HepG2 (cell line): ENCODE data around the gene GRIN3B. TPM values are rescaled to one million over a fixed set of nuclear protein-coding genes. Genes with fewer than 3 reads are reported as not detected.

Experiments used
- ATF5 ChIP-seq: sonication (generic); formaldehyde crosslinking; IDR thresholded peaks from 2 replicates; pipeline ENCODE4 v1.4.0; 2020; ENCODE audit warnings: mild to moderate bottlenecking, low read depth, missing genetic modification reagents
- CBX2 ChIP-seq, 2 experiments: fragments of 200-600 bp in 1 of 2; sonication (generic); formaldehyde crosslinking in 1 of 2; IDR thresholded peaks; 2 replicates each; pipeline versions ENCODE4 v1.7.0 to v1.8.1; 2018 to 2022; ENCODE audit warnings: low read depth in 2 of 2, low read length in 1 of 2, mild to moderate bottlenecking in 1 of 2, missing genetic modification reagents in 1 of 2
- ESRRA ChIP-seq: sonication (generic); formaldehyde crosslinking; IDR thresholded peaks from 2 replicates; pipeline ENCODE4 v1.5.1; 2020; ENCODE audit warnings: mild to moderate bottlenecking, low read depth, missing genetic modification reagents
- ETS1 ChIP-seq: sonication (generic); formaldehyde crosslinking; IDR thresholded peaks from 2 replicates; pipeline ENCODE4 v1.4.0; 2020; ENCODE audit warnings: missing genetic modification reagents
- KDM3A ChIP-seq: IDR thresholded peaks from 2 replicates; pipeline ENCODE4 v1.6.1; 2018; ENCODE audit warnings: low read depth, missing compliant biosample characterization
- MATR3 ChIP-seq: sonication (generic); formaldehyde crosslinking; IDR thresholded peaks from 2 replicates; pipeline ENCODE4 v1.4.0; 2020; ENCODE audit warnings: missing genetic modification reagents
- MEF2D ChIP-seq: sonication (generic); formaldehyde crosslinking; IDR thresholded peaks from 2 replicates; pipeline ENCODE4 v1.5.1; 2020; ENCODE audit warnings: mild to moderate bottlenecking, missing genetic modification reagents
- MYNN ChIP-seq: sonication (generic); formaldehyde crosslinking; IDR thresholded peaks from 2 replicates; pipeline ENCODE4 v1.4.0; 2020; ENCODE audit warnings: mild to moderate bottlenecking, low read depth, missing genetic modification reagents
- PATZ1 ChIP-seq: sonication (generic); formaldehyde crosslinking; IDR thresholded peaks from 2 replicates; pipeline ENCODE4 v1.4.0; 2020; ENCODE audit warnings: missing genetic modification reagents
- RFX3 ChIP-seq: IDR thresholded peaks from 2 replicates; pipeline ENCODE4 v1.6.1; 2016; ENCODE audit warnings: missing biosample characterization, missing genetic modification reagents
- RFXANK ChIP-seq: IDR thresholded peaks from 2 replicates; pipeline ENCODE4 v1.6.1; 2016
- SSRP1 ChIP-seq: IDR thresholded peaks from 2 replicates; pipeline ENCODE4 v1.6.1; 2016; ENCODE audit warnings: control low read depth
- TOPORS ChIP-seq: sonication (generic); formaldehyde crosslinking; IDR thresholded peaks from 2 replicates; pipeline ENCODE4 v1.8.0; 2023; ENCODE audit warnings: mild to moderate bottlenecking, missing genetic modification reagents
- ZBTB37 ChIP-seq: sonication (generic); formaldehyde crosslinking; IDR thresholded peaks from 2 replicates; pipeline ENCODE4 v1.4.0; 2020; ENCODE audit warnings: mild to moderate bottlenecking, missing genetic modification reagents
- ZNF136 ChIP-seq: sonication (generic); formaldehyde crosslinking; IDR thresholded peaks from 2 replicates; pipeline ENCODE4 v1.8.1; 2022; ENCODE audit warnings: low read depth, mild to moderate bottlenecking, moderate library complexity, missing genetic modification reagents
- ZNF180 ChIP-seq: sonication (generic); formaldehyde crosslinking; IDR thresholded peaks from 2 replicates; pipeline ENCODE4 v1.4.0; 2020; ENCODE audit warnings: low read depth, missing genetic modification reagents, borderline replicate concordance
- ZNF709 ChIP-seq: sonication (generic); formaldehyde crosslinking; IDR thresholded peaks from 2 replicates; pipeline ENCODE4 v1.5.0; 2020; ENCODE audit warnings: mild to moderate bottlenecking, missing genetic modification reagents
- polyA plus RNA-seq, 8 experiments: library from polyadenylated mRNA; depleted of rRNA in 3 of 8; stranded (reverse) in 7 of 8; unstranded in 1 of 8; fragments of >200 nt; fragmentation: Illumina TruSeq in 4 of 8; extraction: Trizol in 4 of 8; gene quantifications; 2 replicates each; pipeline versions ENCODE4 v1.2.1 to v1.2.3, GENCODE V29; 2011 to 2016; ENCODE audit warnings: low read depth in 4 of 8, missing spikeins in 1 of 8, mixed read lengths in 1 of 8; ENCODE audit not compliant: insufficient read depth in 1 of 8
- total RNA-seq, 5 experiments: library from RNA; depleted of rRNA; stranded (reverse); fragments of >200 nt; fragmentation: Illumina TruSeq; extraction: Trizol; gene quantifications; 2 replicates each; pipeline ENCODE4 v1.2.3, GENCODE V29; 2016; ENCODE audit warnings: low read depth in 1 of 5

GRIN3B gene
- total and polyA plus RNA-seq, 2 of the 13 experiments (the other 11 are each of a cell fraction or from before 2014, with no cell fraction given) = 0.07 to 0.20 TPM

GRCh38 chr19:1039646-1040475 is 39.6 kb downstream of the GRIN3B start, which contains the start of gene ABCA7 (continued):
- no peak for TF ChIP-seq SSRP1 (CRISPR knock-in tag)
- TF ChIP-seq MATR3 (CRISPR knock-in tag) = no peak
- TF ChIP-seq TOPORS (CRISPR knock-in tag) = no peak
- TF ChIP-seq ZBTB37 = no peak
- peak; percentile 61; the same call in 1 of the 2 replicates for TF ChIP-seq ZNF136
- no peak for TF ChIP-seq RFX3
- no peak for TF ChIP-seq ATF5 (CRISPR knock-in tag)
- no peak for TF ChIP-seq KDM3A (CRISPR knock-in tag)
- TF ChIP-seq MEF2D (CRISPR knock-in tag) = peak; percentile 59; the same call in 1 of the 2 replicates
- TF ChIP-seq ESRRA = no peak
- TF ChIP-seq ETS1 (CRISPR knock-in tag) = no peak
- no peak for TF ChIP-seq CBX2 (IDR thresholded peaks at IDR 0.05; ENCODE audit: low read depth, low read length)
- no peak for TF ChIP-seq CBX2 (CRISPR knock-in tag; IDR thresholded peaks at IDR 0.05; ENCODE audit: low read depth)
- no peak for TF ChIP-seq RFXANK (CRISPR knock-in tag)
- no peak for TF ChIP-seq MYNN
- no peak for TF ChIP-seq ZNF709 (CRISPR knock-in tag)
- peak; percentile 30; the same call in 1 of the 2 replicates for TF ChIP-seq PATZ1 (CRISPR knock-in tag)
- no peak for TF ChIP-seq ZNF180 (CRISPR knock-in tag)
